ENCODE measurements around the gene POLE3. TPM values are rescaled to one million over a fixed set of nuclear protein-coding genes. Genes with fewer than 3 reads are reported as not detected.

POLE3 gene
- total RNA-seq, 1 donor from 2014 or later = 28.7 TPM

GRCh38 chr9:113398796-113399195, 11.7 kb downstream of the POLE3 start:
- H3K4me3 Mint-ChIP-seq (ENCODE audit: unreplicated experiment) = no peak overlapping the region
- H3K36me3 Mint-ChIP-seq (ENCODE audit: low read depth, unreplicated experiment) = peaks cover 5% of the 10 kb centered on the region
- peaks cover 11% of the 10 kb centered on the region for H3K4me1 Mint-ChIP-seq (ENCODE audit: unreplicated experiment)
- no peaks in the 10 kb centered on the region for H3K9me3 Mint-ChIP-seq (ENCODE audit: unreplicated experiment)
- no peak overlapping the region for H3K27ac Mint-ChIP-seq (ENCODE audit: unreplicated experiment)
- TF ChIP-seq CTCF (IDR thresholded peaks at IDR 0.05; ENCODE audit: unreplicated experiment) = no peak
- DNase-seq (ENCODE audit: low spot score) = no peak
- peaks cover 3% of the 10 kb centered on the region for H3K27me3 Mint-ChIP-seq (ENCODE audit: unreplicated experiment)

GRCh38 chr9:113397203-113397631, 13.3 kb downstream of the POLE3 start:
- Mint-ChIP-seq H3K4me3 (ENCODE audit: unreplicated experiment) (no peak overlapping the region), H3K4me1 (ENCODE audit: unreplicated experiment) (peaks cover 11% of the 10 kb centered on the region), H3K27ac (ENCODE audit: unreplicated experiment) (no peak overlapping the region), H3K9me3 (ENCODE audit: unreplicated experiment) (no peaks in the 10 kb centered on the region), H3K27me3 (ENCODE audit: unreplicated experiment) (peaks cover 6% of the 10 kb centered on the region), H3K36me3 (ENCODE audit: low read depth, unreplicated experiment) (peaks cover 9% of the 10 kb centered on the region)
- DNase-seq (ENCODE audit: low spot score) = no peak
- TF ChIP-seq CTCF (IDR thresholded peaks at IDR 0.05; ENCODE audit: unreplicated experiment) = no peak

GRCh38 chr9:113395000-113395861, 15.2 kb downstream of the POLE3 start:
- Mint-ChIP-seq H3K9me3 (ENCODE audit: unreplicated experiment) (no peaks in the 10 kb centered on the region), H3K36me3 (ENCODE audit: low read depth, unreplicated experiment) (peaks cover 12% of the 10 kb centered on the region), H3K4me1 (ENCODE audit: unreplicated experiment) (peaks cover 13% of the 10 kb centered on the region), H3K27me3 (ENCODE audit: unreplicated experiment) (peaks cover 8% of the 10 kb centered on the region), H3K27ac (ENCODE audit: unreplicated experiment) (no peak overlapping the region), H3K4me3 (ENCODE audit: unreplicated experiment) (no peak overlapping the region)
- TF ChIP-seq CTCF (IDR thresholded peaks at IDR 0.05; ENCODE audit: unreplicated experiment) = no peak
- no peak for DNase-seq (ENCODE audit: low spot score)

GRCh38 chr9:113393281-113393680, 17.2 kb downstream of the POLE3 start:
- peaks cover 8% of the 10 kb centered on the region for H3K27me3 Mint-ChIP-seq (ENCODE audit: unreplicated experiment)
- H3K27ac Mint-ChIP-seq (ENCODE audit: unreplicated experiment) = no peak overlapping the region
- peaks cover 13% of the 10 kb centered on the region for H3K4me1 Mint-ChIP-seq (ENCODE audit: unreplicated experiment)
- H3K36me3 Mint-ChIP-seq (ENCODE audit: low read depth, unreplicated experiment) = peaks cover 24% of the 10 kb centered on the region
- no peaks in the 10 kb centered on the region for H3K9me3 Mint-ChIP-seq (ENCODE audit: unreplicated experiment)
- TF ChIP-seq CTCF (IDR thresholded peaks at IDR 0.05; ENCODE audit: unreplicated experiment) = no peak
- no peak for DNase-seq (ENCODE audit: low spot score)
- H3K4me3 Mint-ChIP-seq (ENCODE audit: unreplicated experiment) = no peak overlapping the region

GRCh38 chr9:113391917-113392316, 18.6 kb downstream of the POLE3 start:
- DNase-seq (ENCODE audit: low spot score) = no peak
- peaks cover 33% of the 10 kb centered on the region for H3K36me3 Mint-ChIP-seq (ENCODE audit: low read depth, unreplicated experiment)
- H3K27me3 Mint-ChIP-seq (ENCODE audit: unreplicated experiment) = peaks cover 9% of the 10 kb centered on the region
- H3K4me3 Mint-ChIP-seq (ENCODE audit: unreplicated experiment) = no peak overlapping the region
- no peak for TF ChIP-seq CTCF (IDR thresholded peaks at IDR 0.05; ENCODE audit: unreplicated experiment)
- no peaks in the 10 kb centered on the region for H3K9me3 Mint-ChIP-seq (ENCODE audit: unreplicated experiment)
- H3K4me1 Mint-ChIP-seq (ENCODE audit: unreplicated experiment) = peaks cover 11% of the 10 kb centered on the region
- no peak overlapping the region for H3K27ac Mint-ChIP-seq (ENCODE audit: unreplicated experiment)

Data from endothelial cell (in vitro differentiated cells).